OCI-LY3 (cell line): ENCODE measurements around the gene EDC4.

ENCODE experiments used
- H2AFZ ChIP-seq: fragments of 200-600, 300-600 bp; shearing (Covaris generic); 2 replicates; pipeline ENCODE4 v1.6.0; 2014; ENCODE audit warnings: antibody characterized with exemption, low read depth, low read length
- H3K27ac ChIP-seq: fragments of 200-600, 300-600 bp; sonication (generic); 2 replicates; pipeline ENCODE4 v1.5.1; 2014; ENCODE audit warnings: mild to moderate bottlenecking, low read length, moderate library complexity, mixed read lengths
- H3K27me3 ChIP-seq: fragments of 200-600, 300-600 bp; sonication (generic); 2 replicates; pipeline ENCODE4 v1.6.1; 2014; ENCODE audit warnings: low read depth, low read length, mixed read lengths
- H3K36me3 ChIP-seq: fragments of 200-600, 300-600 bp; sonication (generic); replicated peaks from 2 replicates; pipeline ENCODE3; 2014; ENCODE audit warnings: low read depth, low read length, mixed read lengths
- H3K4me1 ChIP-seq: fragments of 300-600, 200-600 bp; sonication (generic); 2 replicates; pipeline ENCODE4 v1.6.1; 2014; ENCODE audit warnings: low read length, mixed read lengths
- H3K4me2 ChIP-seq: fragments of 200-600, 300-600 bp; sonication (generic); 2 replicates; pipeline ENCODE4 v1.6.1; 2014; ENCODE audit warnings: low read length, mixed read lengths
- H3K4me3 ChIP-seq: fragments of 300-600, 200-600 bp; sonication (generic); 2 replicates; pipeline ENCODE4 v1.5.1; 2014; ENCODE audit warnings: antibody characterized with exemption, mild to moderate bottlenecking, low read length, moderate library complexity
- H3K79me2 ChIP-seq: fragments of 300-600, 200-600 bp; shearing (Covaris generic); 2 replicates; pipeline ENCODE4 v1.6.1; 2014; ENCODE audit warnings: mild to moderate bottlenecking, low read length, mixed read lengths
- H3K9ac ChIP-seq: fragments of 300-600, 200-600 bp; shearing (Covaris generic); 2 replicates; pipeline ENCODE4 v1.6.0; 2014; ENCODE audit warnings: mild to moderate bottlenecking, low read length, moderate library complexity
- H3K9me3 ChIP-seq: fragments of 200-600, 300-600 bp; shearing (Covaris generic); 2 replicates; pipeline ENCODE4 v1.6.1; 2014; ENCODE audit warnings: low read length, mixed read lengths; ENCODE audit not compliant: insufficient read depth
- H4K20me1 ChIP-seq: fragments of 200-600, 300-600 bp; sonication (generic); 2 replicates; pipeline ENCODE4 v1.6.1; 2016; ENCODE audit warnings: low read length, mixed read lengths; ENCODE audit not compliant: insufficient read depth
- CTCF ChIP-seq: fragments of 200-600, 300-600 bp; sonication (generic); IDR thresholded peaks from 2 replicates; pipeline ENCODE4 v1.5.1; 2014; ENCODE audit warnings: antibody characterized with exemption, low read length, low read depth
- EZH2phosphoT487 ChIP-seq: fragments of 200-600 bp; shearing (Covaris generic); IDR thresholded peaks from 2 replicates; pipeline ENCODE4 v1.6.1; 2018; ENCODE audit warnings: antibody characterized with exemption, mixed run types, low read depth

EDC4 gene

GRCh38 chr16:67917140-67917851, 44.4 kb downstream of the EDC4 start:
- H3K79me2 ChIP-seq = no peaks in the 10 kb centered on the region
- H3K9ac ChIP-seq = no peak overlapping the region
- H3K4me2 ChIP-seq = no peak overlapping the region
- TF ChIP-seq EZH2phosphoT487 = no peak
- TF ChIP-seq CTCF = no peak
- no peaks in the 10 kb centered on the region for H3K27me3 ChIP-seq
- H3K4me3 ChIP-seq = no peak overlapping the region
- no peak overlapping the region for H2AFZ ChIP-seq
- H3K27ac ChIP-seq = no peak overlapping the region
- no peaks in the 10 kb centered on the region for H3K36me3 ChIP-seq
- no peaks in the 10 kb centered on the region for H3K9me3 ChIP-seq
- H3K4me1 ChIP-seq = no peaks in the 10 kb centered on the region
- H4K20me1 ChIP-seq = peaks cover 3% of the 10 kb centered on the region; the same call in 1 of the 2 replicates

GRCh38 chr16:67917852-67918236, 45.0 kb downstream of the EDC4 start:
- TF ChIP-seq EZH2phosphoT487 (no peak), CTCF (no peak)
- no peak overlapping the region for H3K27ac ChIP-seq
- no peak overlapping the region for H2AFZ ChIP-seq
- peaks cover 3% of the 10 kb centered on the region; the same call in 1 of the 2 replicates for H4K20me1 ChIP-seq
- H3K9ac ChIP-seq = no peak overlapping the region
- H3K36me3 ChIP-seq = no peaks in the 10 kb centered on the region
- no peaks in the 10 kb centered on the region for H3K4me1 ChIP-seq
- H3K27me3 ChIP-seq = no peaks in the 10 kb centered on the region
- H3K4me2 ChIP-seq = no peak overlapping the region
- no peaks in the 10 kb centered on the region for H3K79me2 ChIP-seq
- H3K9me3 ChIP-seq = no peaks in the 10 kb centered on the region
- H3K4me3 ChIP-seq = no peak overlapping the region

- no peak overlapping the region for H3K4me3 ChIP-seq
- no peak overlapping the region for H2AFZ ChIP-seq
- TF ChIP-seq CTCF = no peak
- TF ChIP-seq EZH2phosphoT487 = no peak
- H3K9ac ChIP-seq = no peak overlapping the region
- H3K27me3 ChIP-seq = no peaks in the 10 kb centered on the region
- no peak overlapping the region for H3K4me2 ChIP-seq
- peaks cover 3% of the 10 kb centered on the region; the same call in 1 of the 2 replicates for H4K20me1 ChIP-seq
- no peaks in the 10 kb centered on the region for H3K9me3 ChIP-seq
- no peak overlapping the region for H3K27ac ChIP-seq
- H3K4me1 ChIP-seq = no peaks in the 10 kb centered on the region
- no peaks in the 10 kb centered on the region for H3K36me3 ChIP-seq
- no peaks in the 10 kb centered on the region for H3K79me2 ChIP-seq
Observed at GRCh38 chr16:67919622-67920221, 46.9 kb downstream of the EDC4 start.

- no peaks in the 10 kb centered on the region for H3K36me3 ChIP-seq
- TF ChIP-seq EZH2phosphoT487 = no peak
- H3K4me2 ChIP-seq = no peak overlapping the region
- H3K4me3 ChIP-seq = no peak overlapping the region
- H3K9ac ChIP-seq = no peak overlapping the region
- H3K9me3 ChIP-seq = no peaks in the 10 kb centered on the region
- no peaks in the 10 kb centered on the region for H3K79me2 ChIP-seq
- H3K27me3 ChIP-seq = no peaks in the 10 kb centered on the region
- peaks cover 3% of the 10 kb centered on the region; the same call in 1 of the 2 replicates for H4K20me1 ChIP-seq
- H3K4me1 ChIP-seq = no peaks in the 10 kb centered on the region
- H3K27ac ChIP-seq = no peak overlapping the region
- H2AFZ ChIP-seq = no peak overlapping the region
Observed at GRCh38 chr16:67922221-67922620, 49.4 kb downstream of the EDC4 start.
